ENCODE results near the gene CUBN.

CUBN gene

GRCh38 chr10:16941870-16942269 is 187.7 kb downstream of the CUBN start:
- DNase-seq (ENCODE audit: low read depth, low spot score) = no peak
- TF ChIP-seq SUZ12 (IDR thresholded peaks at IDR 0.05; ENCODE audit: extremely low read depth, insufficient read depth, insufficient read length) (no peak), ZNF274 (IDR thresholded peaks at IDR 0.05; ENCODE audit: low read depth, low read length) (no peak), YY1 (IDR thresholded peaks at IDR 0.05; ENCODE audit: insufficient read depth, insufficient read length) (no peak)

GRCh38 chr10:16941067-16941466 is 188.5 kb downstream of the CUBN start:
- DNase-seq (ENCODE audit: low read depth, low spot score) = no peak
- Histone ChIP-seq H3K4me3 (ENCODE audit: insufficient read length, low read depth) (no peak overlapping the region), H3K27me3 (ENCODE audit: insufficient read depth, insufficient read length) (no peaks in the 10 kb centered on the region), H3K9me3 (ENCODE audit: insufficient read depth, low read length) (no peaks in the 10 kb centered on the region), H3K4me1 (ENCODE audit: insufficient read depth, insufficient read length) (no peaks in the 10 kb centered on the region), H3K9ac (ENCODE audit: insufficient read length, low read depth) (no peak overlapping the region), H3K36me3 (ENCODE audit: insufficient read depth, insufficient read length, low read length) (no peaks in the 10 kb centered on the region)
- TF ChIP-seq SUZ12 (IDR thresholded peaks at IDR 0.05; ENCODE audit: extremely low read depth, insufficient read depth, insufficient read length) (no peak), YY1 (IDR thresholded peaks at IDR 0.05; ENCODE audit: insufficient read depth, insufficient read length) (no peak), ZNF274 (IDR thresholded peaks at IDR 0.05; ENCODE audit: low read depth, low read length) (no peak)

More at GRCh38 chr10:16941870-16942269, 187.7 kb downstream of the CUBN start:
- Histone ChIP-seq H3K4me1 (ENCODE audit: insufficient read depth, insufficient read length) (no peaks in the 10 kb centered on the region), H3K36me3 (ENCODE audit: insufficient read depth, insufficient read length, low read length) (no peaks in the 10 kb centered on the region), H3K27me3 (ENCODE audit: insufficient read depth, insufficient read length) (no peaks in the 10 kb centered on the region), H3K9ac (ENCODE audit: insufficient read length, low read depth) (no peak overlapping the region), H3K9me3 (ENCODE audit: insufficient read depth, low read length) (no peaks in the 10 kb centered on the region), H3K4me3 (ENCODE audit: insufficient read length, low read depth) (no peak overlapping the region)

- TF ChIP-seq ZNF274 (IDR thresholded peaks at IDR 0.05; ENCODE audit: low read depth, low read length) = no peak
- no peak for TF ChIP-seq YY1 (IDR thresholded peaks at IDR 0.05; ENCODE audit: insufficient read depth, insufficient read length)
- Histone ChIP-seq H3K9ac (ENCODE audit: insufficient read length, low read depth) (no peak overlapping the region), H3K27me3 (ENCODE audit: insufficient read depth, insufficient read length) (no peaks in the 10 kb centered on the region), H3K4me1 (ENCODE audit: insufficient read depth, insufficient read length) (no peaks in the 10 kb centered on the region), H3K9me3 (ENCODE audit: insufficient read depth, low read length) (no peaks in the 10 kb centered on the region), H3K4me3 (ENCODE audit: insufficient read length, low read depth) (no peak overlapping the region), H3K36me3 (ENCODE audit: insufficient read depth, insufficient read length, low read length) (no peaks in the 10 kb centered on the region)
- no peak for DNase-seq (ENCODE audit: low read depth, low spot score)
Observed at GRCh38 chr10:16938952-16939351, 190.7 kb downstream of the CUBN start.

GRCh38 chr10:16934461-16934860 is 195.2 kb downstream of the CUBN start:
- TF ChIP-seq SUZ12 (IDR thresholded peaks at IDR 0.05; ENCODE audit: extremely low read depth, insufficient read depth, insufficient read length) (no peak), ZNF274 (IDR thresholded peaks at IDR 0.05; ENCODE audit: low read depth, low read length) (no peak), YY1 (IDR thresholded peaks at IDR 0.05; ENCODE audit: insufficient read depth, insufficient read length) (no peak)
- no peaks in the 10 kb centered on the region for H3K4me1 ChIP-seq (ENCODE audit: insufficient read depth, insufficient read length)
- H3K9me3 ChIP-seq (ENCODE audit: insufficient read depth, low read length) = no peaks in the 10 kb centered on the region
- no peaks in the 10 kb centered on the region for H3K27me3 ChIP-seq (ENCODE audit: insufficient read depth, insufficient read length)
- H3K4me3 ChIP-seq (ENCODE audit: insufficient read length, low read depth) = no peak overlapping the region
- H3K36me3 ChIP-seq (ENCODE audit: insufficient read depth, insufficient read length, low read length) = no peaks in the 10 kb centered on the region
- no peak overlapping the region for H3K9ac ChIP-seq (ENCODE audit: insufficient read length, low read depth)
- DNase-seq (ENCODE audit: low read depth, low spot score) = no peak

- H3K9ac ChIP-seq (ENCODE audit: insufficient read length, low read depth) = no peak overlapping the region
- H3K27me3 ChIP-seq (ENCODE audit: insufficient read depth, insufficient read length) = no peaks in the 10 kb centered on the region
- no peak for DNase-seq (ENCODE audit: low read depth, low spot score)
- no peaks in the 10 kb centered on the region for H3K36me3 ChIP-seq (ENCODE audit: insufficient read depth, insufficient read length, low read length)
- TF ChIP-seq YY1 (IDR thresholded peaks at IDR 0.05; ENCODE audit: insufficient read depth, insufficient read length) (no peak), SUZ12 (IDR thresholded peaks at IDR 0.05; ENCODE audit: extremely low read depth, insufficient read depth, insufficient read length) (no peak), ZNF274 (IDR thresholded peaks at IDR 0.05; ENCODE audit: low read depth, low read length) (no peak)
- H3K4me1 ChIP-seq (ENCODE audit: insufficient read depth, insufficient read length) = no peaks in the 10 kb centered on the region
- H3K4me3 ChIP-seq (ENCODE audit: insufficient read length, low read depth) = no peak overlapping the region
- no peaks in the 10 kb centered on the region for H3K9me3 ChIP-seq (ENCODE audit: insufficient read depth, low read length)
Observed at GRCh38 chr10:16933783-16934182, 195.8 kb downstream of the CUBN start.

GRCh38 chr10:16931930-16932329 is 197.7 kb downstream of the CUBN start:
- Histone ChIP-seq H3K9me3 (ENCODE audit: insufficient read depth, low read length) (no peaks in the 10 kb centered on the region), H3K36me3 (ENCODE audit: insufficient read depth, insufficient read length, low read length) (no peaks in the 10 kb centered on the region), H3K27me3 (ENCODE audit: insufficient read depth, insufficient read length) (no peaks in the 10 kb centered on the region), H3K4me1 (ENCODE audit: insufficient read depth, insufficient read length) (no peaks in the 10 kb centered on the region), H3K9ac (ENCODE audit: insufficient read length, low read depth) (no peak overlapping the region), H3K4me3 (ENCODE audit: insufficient read length, low read depth) (no peak overlapping the region)
- no peak for TF ChIP-seq YY1 (IDR thresholded peaks at IDR 0.05; ENCODE audit: insufficient read depth, insufficient read length)
- no peak for TF ChIP-seq SUZ12 (IDR thresholded peaks at IDR 0.05; ENCODE audit: extremely low read depth, insufficient read depth, insufficient read length)
- no peak for TF ChIP-seq ZNF274 (IDR thresholded peaks at IDR 0.05; ENCODE audit: low read depth, low read length)
- DNase-seq (ENCODE audit: low read depth, low spot score) = no peak

GRCh38 chr10:16930540-16930939 is 199.1 kb downstream of the CUBN start:
- Histone ChIP-seq H3K9ac (ENCODE audit: insufficient read length, low read depth) (no peak overlapping the region), H3K4me3 (ENCODE audit: insufficient read length, low read depth) (no peak overlapping the region), H3K36me3 (ENCODE audit: insufficient read depth, insufficient read length, low read length) (no peaks in the 10 kb centered on the region), H3K9me3 (ENCODE audit: insufficient read depth, low read length) (no peaks in the 10 kb centered on the region), H3K4me1 (ENCODE audit: insufficient read depth, insufficient read length) (no peaks in the 10 kb centered on the region), H3K27me3 (ENCODE audit: insufficient read depth, insufficient read length) (no peaks in the 10 kb centered on the region)
- no peak for DNase-seq (ENCODE audit: low read depth, low spot score)
- no peak for TF ChIP-seq SUZ12 (IDR thresholded peaks at IDR 0.05; ENCODE audit: extremely low read depth, insufficient read depth, insufficient read length)
- TF ChIP-seq YY1 (IDR thresholded peaks at IDR 0.05; ENCODE audit: insufficient read depth, insufficient read length) = no peak
- TF ChIP-seq ZNF274 (IDR thresholded peaks at IDR 0.05; ENCODE audit: low read depth, low read length) = no peak

GRCh38 chr10:16929069-16929468 is 200.5 kb downstream of the CUBN start:
- Histone ChIP-seq H3K9me3 (ENCODE audit: insufficient read depth, low read length) (no peaks in the 10 kb centered on the region), H3K9ac (ENCODE audit: insufficient read length, low read depth) (no peak overlapping the region), H3K4me3 (ENCODE audit: insufficient read length, low read depth) (no peak overlapping the region), H3K27me3 (ENCODE audit: insufficient read depth, insufficient read length) (no peaks in the 10 kb centered on the region), H3K36me3 (ENCODE audit: insufficient read depth, insufficient read length, low read length) (no peaks in the 10 kb centered on the region), H3K4me1 (ENCODE audit: insufficient read depth, insufficient read length) (no peaks in the 10 kb centered on the region)
- DNase-seq (ENCODE audit: low read depth, low spot score) = no peak
- TF ChIP-seq SUZ12 (IDR thresholded peaks at IDR 0.05; ENCODE audit: extremely low read depth, insufficient read depth, insufficient read length) = no peak
- TF ChIP-seq ZNF274 (IDR thresholded peaks at IDR 0.05; ENCODE audit: low read depth, low read length) = no peak
- no peak for TF ChIP-seq YY1 (IDR thresholded peaks at IDR 0.05; ENCODE audit: insufficient read depth, insufficient read length)

Data from NT2/D1 (cell line).